ENCODE data around the gene ABCD4.
A peak's percentile ranks its signal among the peaks of the same experiment; 100 is the strongest.
"Not testable (repeated sequence)": the region's sequence is repeated elsewhere in the genome, so short reads cannot be mapped to it uniquely, and the experiment has no call there.

Gene ABCD4

GRCh38 chr14:74270382-74271177, 32.2 kb downstream of the ABCD4 start:
- H3K4me2 ChIP-seq (ENCODE audit: low read length); H3K9ac ChIP-seq (ENCODE audit: low read depth, low read length); H3K9me3 ChIP-seq (replicated peaks; ENCODE audit: low read length); H3K4me3 ChIP-seq (ENCODE audit: low read length); H3K36me3 ChIP-seq (ENCODE audit: insufficient read depth, low read length): not testable (repeated sequence)
- peaks cover 12% of the 10 kb centered on the region for H3K4me1 ChIP-seq (ENCODE audit: control insufficient read depth, insufficient read depth, low read length)
- peaks cover 33% of the 10 kb centered on the region for H3K27me3 ChIP-seq (ENCODE audit: control insufficient read depth, insufficient read depth, low read length)

GRCh38 chr14:74267588-74267987, 35.1 kb downstream of the ABCD4 start:
- no peaks in the 10 kb centered on the region for H3K9me3 ChIP-seq (replicated peaks; ENCODE audit: low read length)
- H3K4me1 ChIP-seq (ENCODE audit: control insufficient read depth, insufficient read depth, low read length): peaks cover 8% of the 10 kb centered on the region
- H3K4me3 ChIP-seq (ENCODE audit: low read length): no peak overlapping the region
- no peak overlapping the region for H3K4me2 ChIP-seq (ENCODE audit: low read length)
- H3K9ac ChIP-seq (ENCODE audit: low read depth, low read length): no peak overlapping the region
- peaks cover 42% of the 10 kb centered on the region for H3K27me3 ChIP-seq (ENCODE audit: control insufficient read depth, insufficient read depth, low read length)
- no peaks in the 10 kb centered on the region for H3K36me3 ChIP-seq (ENCODE audit: insufficient read depth, low read length)

- Histone ChIP-seq H3K36me3 (ENCODE audit: insufficient read depth, low read length) (no peaks in the 10 kb centered on the region), H3K4me3 (ENCODE audit: low read length) (no peak overlapping the region), H3K27me3 (ENCODE audit: control insufficient read depth, insufficient read depth, low read length) (peaks cover 32% of the 10 kb centered on the region), H3K4me2 (ENCODE audit: low read length) (no peak overlapping the region), H3K9ac (ENCODE audit: low read depth, low read length) (no peak overlapping the region), H3K4me1 (ENCODE audit: control insufficient read depth, insufficient read depth, low read length) (peaks cover 4% of the 10 kb centered on the region), H3K9me3 (replicated peaks; ENCODE audit: low read length) (no peaks in the 10 kb centered on the region)
These were observed 37.3 kb downstream of the ABCD4 start for GRCh38 chr14:74265301-74265965.

- Histone ChIP-seq H3K27me3 (ENCODE audit: control insufficient read depth, insufficient read depth, low read length) (peaks cover 39% of the 10 kb centered on the region), H3K4me1 (ENCODE audit: control insufficient read depth, insufficient read depth, low read length) (no peaks in the 10 kb centered on the region), H3K9ac (ENCODE audit: low read depth, low read length) (no peak overlapping the region), H3K4me3 (ENCODE audit: low read length) (no peak overlapping the region), H3K36me3 (ENCODE audit: insufficient read depth, low read length) (no peaks in the 10 kb centered on the region), H3K4me2 (ENCODE audit: low read length) (no peak overlapping the region), H3K9me3 (replicated peaks; ENCODE audit: low read length) (no peaks in the 10 kb centered on the region)
These were observed 38.8 kb downstream of the ABCD4 start for GRCh38 chr14:74263921-74264320.

DNA sequence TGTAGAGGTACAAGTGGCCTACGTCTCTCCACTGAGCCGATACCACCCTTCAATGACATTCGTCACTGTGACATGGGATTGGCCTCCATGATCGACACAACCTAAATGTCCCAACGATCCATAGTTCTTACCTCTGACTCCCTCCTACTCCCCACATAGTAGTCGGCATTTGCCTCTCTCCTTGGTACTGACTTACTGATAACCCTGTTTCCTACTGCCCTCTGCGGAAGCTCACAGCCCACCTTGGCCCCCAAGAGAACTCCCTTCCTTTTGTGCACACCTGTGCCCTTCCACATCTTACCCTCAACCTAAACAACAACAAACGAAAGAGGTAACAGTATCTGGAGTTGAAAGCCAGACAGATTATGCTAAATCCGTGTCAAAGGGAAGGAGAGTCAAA, 39.6 kb downstream of the ABCD4 start:
- peaks cover 46% of the 10 kb centered on the region for H3K27me3 ChIP-seq (ENCODE audit: control insufficient read depth, insufficient read depth, low read length)
- H3K4me2 ChIP-seq (ENCODE audit: low read length): no peak overlapping the region
- H3K36me3 ChIP-seq (ENCODE audit: insufficient read depth, low read length): no peaks in the 10 kb centered on the region
- H3K9me3 ChIP-seq (replicated peaks; ENCODE audit: low read length): no peaks in the 10 kb centered on the region
- H3K4me3 ChIP-seq (ENCODE audit: low read length): no peak overlapping the region
- H3K9ac ChIP-seq (ENCODE audit: low read depth, low read length): no peak overlapping the region
- peaks cover 4% of the 10 kb centered on the region for H3K4me1 ChIP-seq (ENCODE audit: control insufficient read depth, insufficient read depth, low read length)

DNA sequence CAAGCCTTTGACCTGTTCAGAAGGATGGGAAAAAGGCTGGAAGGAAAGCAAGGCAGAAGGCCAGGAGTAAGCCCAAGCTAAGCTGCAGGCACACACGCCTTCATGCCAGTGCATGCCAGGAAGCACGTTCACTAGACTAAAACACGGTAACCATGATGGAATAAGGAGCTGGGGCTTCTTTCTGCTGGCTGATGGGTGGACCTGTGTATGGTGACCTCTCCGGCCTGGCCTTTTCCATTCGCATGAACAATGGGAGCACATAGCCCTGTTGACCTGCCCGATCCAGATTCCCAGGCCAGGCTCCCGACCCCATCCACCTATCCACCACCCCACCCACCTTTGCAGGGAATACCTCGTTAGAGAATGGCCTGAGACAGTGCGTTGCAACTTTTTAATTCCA, 40.7 kb downstream of the ABCD4 start:
- Histone ChIP-seq H3K9me3 (replicated peaks; ENCODE audit: low read length) (no peaks in the 10 kb centered on the region), H3K4me1 (ENCODE audit: control insufficient read depth, insufficient read depth, low read length) (peaks cover 9% of the 10 kb centered on the region), H3K27me3 (ENCODE audit: control insufficient read depth, insufficient read depth, low read length) (peaks cover 42% of the 10 kb centered on the region), H3K4me3 (ENCODE audit: low read length) (no peak overlapping the region), H3K9ac (ENCODE audit: low read depth, low read length) (no peak overlapping the region), H3K36me3 (ENCODE audit: insufficient read depth, low read length) (no peaks in the 10 kb centered on the region), H3K4me2 (ENCODE audit: low read length) (no peak overlapping the region)

DNA sequence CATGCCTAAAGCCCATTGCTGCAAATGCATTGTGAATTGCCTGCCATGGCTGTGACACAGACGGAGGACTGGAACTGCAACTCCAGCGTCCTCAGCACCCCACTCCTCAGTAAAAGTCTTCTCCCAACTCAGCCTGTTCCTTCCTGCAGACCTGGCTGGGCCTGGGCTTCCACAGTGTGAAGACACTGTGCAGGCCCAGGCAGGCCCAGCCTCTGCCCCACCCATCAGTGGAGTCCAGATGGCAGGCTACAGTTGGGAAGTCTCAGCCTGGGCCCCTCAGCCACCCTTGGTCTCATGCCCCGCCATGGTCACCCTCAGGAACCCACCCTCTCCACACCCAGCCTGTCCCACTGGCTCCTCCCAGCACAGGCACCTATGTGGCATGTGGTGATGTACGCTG, 41.4 kb downstream of the ABCD4 start:
- Histone ChIP-seq H3K9ac (ENCODE audit: low read depth, low read length) (no peak overlapping the region), H3K4me3 (ENCODE audit: low read length) (no peak overlapping the region), H3K9me3 (replicated peaks; ENCODE audit: low read length) (no peaks in the 10 kb centered on the region), H3K4me2 (ENCODE audit: low read length) (no peak overlapping the region), H3K36me3 (ENCODE audit: insufficient read depth, low read length) (no peaks in the 10 kb centered on the region), H3K27me3 (ENCODE audit: control insufficient read depth, insufficient read depth, low read length) (peaks cover 38% of the 10 kb centered on the region), H3K4me1 (ENCODE audit: control insufficient read depth, insufficient read depth, low read length) (peaks cover 11% of the 10 kb centered on the region)

DNA sequence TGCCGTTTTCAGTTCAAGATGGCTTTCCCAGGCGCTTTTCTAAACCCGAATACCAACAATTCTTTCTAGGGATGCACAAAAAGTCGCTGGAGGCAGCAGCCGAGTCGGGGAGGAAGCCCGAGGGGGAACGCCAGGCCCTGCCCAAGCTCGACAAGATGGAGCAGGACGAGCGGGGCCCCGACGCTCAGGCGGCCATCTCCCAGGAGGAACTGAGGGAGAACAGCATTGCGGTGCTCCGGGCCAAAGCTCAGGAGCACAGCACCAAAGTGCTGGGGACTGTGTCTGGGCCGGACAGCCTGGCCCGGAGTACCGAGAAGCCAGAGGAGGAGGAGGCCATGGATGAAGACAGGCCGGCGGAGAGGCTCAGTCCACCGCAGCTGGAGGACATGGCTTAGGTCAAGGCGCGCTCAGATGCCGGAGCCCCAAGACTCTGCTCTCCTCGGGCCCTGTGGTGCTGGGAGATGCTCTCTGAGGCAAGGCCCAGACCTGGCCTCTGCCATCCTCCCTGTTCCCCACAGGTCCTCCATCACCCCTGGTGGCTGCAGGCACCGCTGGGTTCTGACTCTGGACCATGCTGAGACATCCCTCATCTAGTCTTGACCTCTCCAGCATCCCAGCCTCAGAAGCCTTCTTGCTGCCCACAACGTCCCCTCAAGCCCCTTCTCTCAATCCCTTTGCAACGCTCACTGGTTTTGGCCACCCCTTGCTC, 42.1 kb downstream of the ABCD4 start:
- Histone ChIP-seq H3K9ac (ENCODE audit: low read depth, low read length) (no peak overlapping the region), H3K4me2 (ENCODE audit: low read length) (no peak overlapping the region), H3K4me1 (ENCODE audit: control insufficient read depth, insufficient read depth, low read length) (peaks cover 11% of the 10 kb centered on the region), H3K9me3 (replicated peaks; ENCODE audit: low read length) (no peaks in the 10 kb centered on the region), H3K36me3 (ENCODE audit: insufficient read depth, low read length) (no peaks in the 10 kb centered on the region), H3K27me3 (ENCODE audit: control insufficient read depth, insufficient read depth, low read length) (peaks cover 35% of the 10 kb centered on the region), H3K4me3 (ENCODE audit: low read length) (no peak overlapping the region)

- no peaks in the 10 kb centered on the region for H3K36me3 ChIP-seq (ENCODE audit: insufficient read depth, low read length)
- no peaks in the 10 kb centered on the region for H3K9me3 ChIP-seq (replicated peaks; ENCODE audit: low read length)
- H3K4me2 ChIP-seq (ENCODE audit: low read length): no peak overlapping the region
- no peak overlapping the region for H3K9ac ChIP-seq (ENCODE audit: low read depth, low read length)
- peaks cover 42% of the 10 kb centered on the region for H3K27me3 ChIP-seq (ENCODE audit: control insufficient read depth, insufficient read depth, low read length)
- H3K4me1 ChIP-seq (ENCODE audit: control insufficient read depth, insufficient read depth, low read length): peaks cover 11% of the 10 kb centered on the region
- H3K4me3 ChIP-seq (ENCODE audit: low read length): no peak overlapping the region
These were observed 43.2 kb downstream of the ABCD4 start for GRCh38 chr14:74259513-74259912.

DNA sequence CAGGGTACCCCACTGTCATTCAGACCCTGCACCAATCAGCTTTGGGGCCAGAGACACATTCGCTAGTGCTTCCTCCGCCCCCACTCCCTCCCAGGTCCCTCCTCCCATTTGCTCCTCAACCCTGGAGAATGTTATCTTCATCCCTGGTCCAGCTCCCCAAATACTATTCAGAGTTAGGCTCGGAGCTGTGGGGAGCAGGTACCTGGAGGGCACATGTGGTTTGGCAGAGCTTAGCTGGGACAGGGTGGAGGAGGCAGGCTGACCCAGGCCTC, 44.0 kb downstream of the ABCD4 start:
- H3K4me1 ChIP-seq (ENCODE audit: control insufficient read depth, insufficient read depth, low read length): peaks cover 11% of the 10 kb centered on the region
- H3K9ac ChIP-seq (ENCODE audit: low read depth, low read length): no peak overlapping the region
- no peaks in the 10 kb centered on the region for H3K9me3 ChIP-seq (replicated peaks; ENCODE audit: low read length)
- no peak overlapping the region for H3K4me3 ChIP-seq (ENCODE audit: low read length)
- peak overlapping the region; percentile 95 for H3K4me2 ChIP-seq (ENCODE audit: low read length)
- H3K27me3 ChIP-seq (ENCODE audit: control insufficient read depth, insufficient read depth, low read length): peaks cover 43% of the 10 kb centered on the region
- H3K36me3 ChIP-seq (ENCODE audit: insufficient read depth, low read length): no peaks in the 10 kb centered on the region

DNA sequence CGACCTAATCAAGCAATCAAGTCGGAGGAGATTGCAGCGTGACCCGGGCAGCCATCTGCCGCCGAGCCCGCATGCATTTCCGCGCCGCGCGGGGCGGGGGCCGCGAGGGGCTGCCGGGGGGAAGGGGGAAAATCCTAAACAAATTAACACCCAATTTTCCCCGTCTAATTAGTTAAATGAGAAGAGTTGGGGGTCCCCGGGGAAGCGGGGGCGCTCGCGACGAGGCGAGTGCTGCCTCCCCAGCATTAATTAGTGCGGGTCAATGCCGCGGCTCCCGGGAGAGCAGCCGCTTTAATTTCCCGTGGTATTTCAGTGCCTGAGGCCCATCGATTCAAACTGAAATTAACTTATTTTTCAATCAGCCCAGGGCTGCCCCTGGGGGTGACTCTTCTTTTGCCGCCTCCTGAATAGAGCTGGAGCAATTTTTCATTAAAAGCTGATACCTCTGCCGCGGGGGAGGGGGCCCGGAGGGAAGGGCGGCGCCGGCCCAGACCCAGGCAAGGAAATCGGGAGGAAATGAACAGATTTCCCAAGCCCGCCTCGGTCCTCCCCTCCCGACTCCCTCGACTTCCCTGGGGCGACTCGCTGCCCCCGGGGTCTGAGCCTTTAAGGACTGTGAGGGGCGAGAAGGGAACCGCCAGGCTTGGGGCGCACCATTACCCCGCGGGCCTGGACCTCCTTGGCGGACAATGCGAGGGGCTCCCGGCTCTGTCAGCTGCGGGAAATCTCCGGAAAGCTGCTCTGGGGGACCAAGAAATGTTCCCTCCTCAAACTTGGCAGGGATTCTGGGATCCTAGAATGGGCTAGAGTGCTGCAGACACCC, 44.6 kb downstream of the ABCD4 start:
- Histone ChIP-seq H3K4me2 (ENCODE audit: low read length) (peak overlapping the region; percentile 95), H3K9ac (ENCODE audit: low read depth, low read length) (peak overlapping the region; percentile 42), H3K27me3 (ENCODE audit: control insufficient read depth, insufficient read depth, low read length) (peaks cover 43% of the 10 kb centered on the region), H3K4me3 (ENCODE audit: low read length) (peak overlapping the region; percentile 70), H3K36me3 (ENCODE audit: insufficient read depth, low read length) (no peaks in the 10 kb centered on the region), H3K9me3 (replicated peaks; ENCODE audit: low read length) (no peaks in the 10 kb centered on the region), H3K4me1 (ENCODE audit: control insufficient read depth, insufficient read depth, low read length) (peaks cover 11% of the 10 kb centered on the region)

Data from skeletal muscle satellite cell (primary cell).